Bronchial epithelial cell (primary cell): ENCODE measurements around the gene GALNT10. TPM values are rescaled to one million over a fixed set of nuclear protein-coding genes. Genes with fewer than 3 reads are reported as not detected.

Experiments used
- DNase-seq: peaks from one replicate; pipeline ENCODE4 v3.0.0-alpha.2; 2010; ENCODE audit warnings: low read depth
- FAIRE-seq: peaks from 2 replicates; lab custom pipeline; 2011; peaks lifted over from hg19 to GRCh38; lab: Jason Lieb, UNC
- H3K27me3 ChIP-seq: 2 replicates; pipeline ENCODE4 v1.5.1; 2011; ENCODE audit warnings: low read length; ENCODE audit not compliant: control insufficient read depth, insufficient read depth
- H3K36me3 ChIP-seq: 2 replicates; pipeline ENCODE4 v1.5.1; 2011; ENCODE audit warnings: low read length; ENCODE audit not compliant: control insufficient read depth, insufficient read depth
- H3K4me3 ChIP-seq: 2 replicates; pipeline ENCODE4 v1.5.1; 2011; ENCODE audit warnings: mild to moderate bottlenecking, low read depth, low read length, control low read depth
- CTCF ChIP-seq: IDR thresholded peaks from 2 replicates; pipeline ENCODE4 v1.5.1; 2011; ENCODE audit warnings: mild to moderate bottlenecking, moderate library complexity, low read length, control low read depth, inconsistent platforms; ENCODE audit not compliant: insufficient read depth, severe bottlenecking
- total RNA-seq: library from RNA; depleted of rRNA; stranded (reverse); fragments of >200 nt; gene quantifications from 2 replicates; pipeline ENCODE4 v1.2.1, GENCODE V29; 2014

The GALNT10 gene
- total RNA-seq, 1 donor from 2014 or later: 3.9 TPM

GRCh38 chr5:154325566-154325965 lies 135.0 kb downstream of the GALNT10 start:
- TF ChIP-seq CTCF: no peak
- Histone ChIP-seq H3K27me3 (no peaks in the 10 kb centered on the region), H3K36me3 (peaks cover 3% of the 10 kb centered on the region), H3K4me3 (no peak overlapping the region)
- FAIRE-seq: no peak
- no peak for DNase-seq

GRCh38 chr5:154329062-154329461 lies 138.5 kb downstream of the GALNT10 start:
- DNase-seq: no peak
- peaks cover 4% of the 10 kb centered on the region for H3K36me3 ChIP-seq
- H3K4me3 ChIP-seq: no peak overlapping the region
- no peak for TF ChIP-seq CTCF
- FAIRE-seq: no peak
- H3K27me3 ChIP-seq: no peaks in the 10 kb centered on the region

GRCh38 chr5:154329519-154330040 lies 139.0 kb downstream of the GALNT10 start:
- Histone ChIP-seq H3K27me3 (no peaks in the 10 kb centered on the region), H3K36me3 (peaks cover 4% of the 10 kb centered on the region), H3K4me3 (no peak overlapping the region)
- FAIRE-seq (no peak), DNase-seq (no peak)
- TF ChIP-seq CTCF: no peak

- Histone ChIP-seq H3K36me3 (peaks cover 4% of the 10 kb centered on the region), H3K27me3 (no peaks in the 10 kb centered on the region), H3K4me3 (no peak overlapping the region)
- DNase-seq: no peak
- no peak for TF ChIP-seq CTCF
- no peak for FAIRE-seq
Observed at GRCh38 chr5:154330097-154330667, 139.6 kb downstream of the GALNT10 start.

GRCh38 chr5:154331232-154331631 lies 140.7 kb downstream of the GALNT10 start:
- H3K36me3 ChIP-seq: peaks cover 4% of the 10 kb centered on the region
- H3K4me3 ChIP-seq: no peak overlapping the region
- DNase-seq: no peak
- FAIRE-seq: no peak
- no peaks in the 10 kb centered on the region for H3K27me3 ChIP-seq
- no peak for TF ChIP-seq CTCF

- no peak overlapping the region for H3K4me3 ChIP-seq
- FAIRE-seq: no peak
- H3K36me3 ChIP-seq: peaks cover 4% of the 10 kb centered on the region
- TF ChIP-seq CTCF: no peak
- DNase-seq: no peak
- no peaks in the 10 kb centered on the region for H3K27me3 ChIP-seq
Observed at GRCh38 chr5:154331924-154332323, 141.4 kb downstream of the GALNT10 start.
